Aorta (tissue), 5 donors: Measurements from ENCODE around the gene TMEM11. TPM values are rescaled to one million over a fixed set of nuclear protein-coding genes. Genes with fewer than 3 reads are reported as not detected.

Experiments
- ATAC-seq: fragments of 200-7000 bp; cut with Tn5 transposase; one replicate; pipeline ENCODE4 v1.9.1; 2022; ENCODE audit warnings: moderate library complexity; ENCODE audit not compliant: low FRiP score
- DNase-seq, 2 donors: peaks; one replicate each; pipeline ENCODE4 v3.0.0-alpha.2; 2020
- H3K27ac ChIP-seq, 2 donors: one replicate each; pipeline ENCODE4 v1.5.1; 2013; ENCODE audit warnings: low read length in 2 of 2, mild to moderate bottlenecking in 2 of 2, moderate library complexity in 2 of 2, control low read depth in 1 of 2, inconsistent platforms in 1 of 2, low read depth in 1 of 2
- H3K27me3 ChIP-seq, 2 donors: one replicate each; pipeline ENCODE4 v1.6.1; 2013; ENCODE audit warnings: control low read depth in 1 of 2, low read length in 1 of 2, mild to moderate bottlenecking in 1 of 2, moderate library complexity in 1 of 2; ENCODE audit not compliant: insufficient read depth in 2 of 2, control insufficient read depth in 1 of 2
- H3K36me3 ChIP-seq, 2 donors: one replicate each; pipeline ENCODE4 v1.6.1; 2013; ENCODE audit warnings: control low read depth in 1 of 2, low read length in 1 of 2, mild to moderate bottlenecking in 1 of 2; ENCODE audit not compliant: insufficient read depth in 2 of 2, control insufficient read depth in 1 of 2
- H3K4me1 ChIP-seq, 2 donors: one replicate each; pipeline ENCODE4 v1.6.1; 2013; ENCODE audit warnings: low read length in 2 of 2, control low read depth in 1 of 2, mild to moderate bottlenecking in 1 of 2, moderate library complexity in 1 of 2; ENCODE audit not compliant: insufficient read depth in 2 of 2, control insufficient read depth in 1 of 2
- H3K4me3 ChIP-seq, 2 donors: one replicate each; pipeline ENCODE4 v1.5.1; 2013; ENCODE audit warnings: low read length in 2 of 2, control low read depth in 1 of 2, mild to moderate bottlenecking in 1 of 2
- H3K9me3 ChIP-seq: one replicate; pipeline ENCODE4 v1.6.1; 2013; ENCODE audit warnings: mild to moderate bottlenecking, low read length; ENCODE audit not compliant: control insufficient read depth
- WGBS, 2 donors: extraction: QIAGEN DNeasy Blood & Tissue Kit; methylation state at CpG; one replicate each; pipeline ENCODE4 v1.1.7; 2013; 5-methylcytosine and 5-hydroxymethylcytosine counted together
- intact Hi-C, 2 donors: fragments of 100-400 bp; cut with DNase I; formaldehyde crosslinking; loops; one replicate each; pipeline versions ENCODE4 v1.14.2 to v1.15.0; 2022
- polyA plus RNA-seq, 2 donors: library from polyadenylated mRNA; stranded (reverse); fragments of 200-250 nt; gene quantifications; one replicate each; pipeline ENCODE4 v1.2.3, GENCODE V29; 2013
- total RNA-seq, 2 donors: library from RNA; stranded (reverse); fragmentation: NEBNext Ultra II Directional; extraction: Animal tissue kit (Norgen Biotek cat#: 25700); gene quantifications; one replicate each; pipeline ENCODE4 v1.2.1, GENCODE V29; 2021
- donor health status: healthy with polysubstance abuse.
- donor health status: Bipolar disorder and iron deficiency.
- donor health status: DM: no; HTN: no; CAD: no.
- donor health status: DM: no; HTN: no; CAD: no.
- donor health status: DM: yes; HTN: yes; CAD: no.

The TMEM11 gene
- total and polyA plus RNA-seq, 4 donors = 16.8 to 24.5 (median 17.9) TPM

DNA sequence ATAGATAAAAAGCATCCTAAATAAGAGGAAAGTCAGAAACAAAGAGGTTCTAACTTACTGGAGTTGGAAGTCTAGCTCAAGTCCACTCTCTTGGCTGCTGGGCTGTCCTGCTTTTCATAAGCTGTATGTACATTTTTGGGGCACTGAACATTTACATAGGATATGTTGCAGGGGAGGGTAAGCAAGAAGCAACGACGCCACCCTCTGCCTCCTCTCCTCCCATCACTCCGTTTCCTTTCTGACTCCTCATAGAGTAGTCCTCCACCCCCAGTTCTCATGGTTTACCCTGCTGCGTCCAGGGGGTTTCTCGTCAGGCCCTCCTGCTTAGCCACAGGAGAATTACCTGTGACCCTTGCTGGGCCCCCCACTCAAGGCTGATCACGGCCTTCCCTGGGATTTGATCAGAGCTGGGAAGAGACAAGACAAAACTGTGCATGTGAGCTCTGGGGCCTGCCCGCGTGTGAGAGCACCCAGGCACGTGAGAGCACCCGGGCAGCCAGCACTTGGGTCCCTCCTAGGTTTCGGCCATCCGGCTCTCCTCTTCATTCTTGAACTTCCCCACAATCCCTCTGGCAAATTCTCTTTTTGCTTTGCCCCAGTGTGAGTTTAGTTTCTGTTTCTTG lies 37.1 kb downstream of the TMEM11 start:
- peaks cover 0 to 1% of the 10 kb centered on the region in 2 donors for H3K36me3 ChIP-seq
- no peak for DNase-seq

DNA sequence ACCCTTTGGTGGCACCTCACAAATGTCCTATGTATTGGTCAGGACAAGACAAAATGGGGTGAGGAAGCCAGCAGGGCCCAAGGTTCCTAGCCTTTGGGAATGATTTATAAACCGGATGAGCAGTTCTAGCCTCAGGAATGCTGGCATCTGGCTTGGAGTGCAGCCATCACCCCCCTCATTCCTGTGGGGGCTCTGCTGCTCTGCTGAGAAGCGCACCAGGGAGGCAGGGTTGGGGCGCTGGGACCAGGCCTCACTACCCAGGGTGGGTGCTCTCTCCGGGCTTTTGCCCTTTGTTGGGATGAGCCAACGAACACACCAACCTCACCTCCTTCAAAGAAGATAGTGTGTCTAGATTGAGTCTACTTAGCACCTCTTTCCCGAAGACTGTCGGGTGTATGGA lies 39.2 kb downstream of the TMEM11 start:
- WGBS, 2 donors = 42 to 54% methylated on average over 7 of the region's 7 CpGs
- Histone ChIP-seq H3K27me3 (no peaks in the 10 kb centered on the region), H3K9me3 (no peaks in the 10 kb centered on the region), H3K36me3 (peaks cover 0 to 1% of the 10 kb centered on the region in 2 donors), H3K27ac (peak overlapping the region in 1 of 2 donors; percentile 64), H3K4me3 (no peak overlapping the region), H3K4me1 (no peaks in the 10 kb centered on the region)
- ATAC-seq (no peak), DNase-seq (peak in 1 of 2 donors; percentile 61)
- intact Hi-C loops = loop anchor here in 1 of 2 donors (5.0 kb wide), 1 partner anchor 38 kb away; the partner anchor contains the start of gene TMEM11

More for the DNA sequence above, 37.1 kb downstream of the TMEM11 start:
- no peak overlapping the region for H3K27ac ChIP-seq
- H3K4me3 ChIP-seq = no peak overlapping the region
- intact Hi-C loops = no loop called here
- ATAC-seq = no peak
- no peaks in the 10 kb centered on the region for H3K4me1 ChIP-seq
- 84% methylated on average over 12 of the region's 12 CpGs for WGBS, 2 donors
- H3K27me3 ChIP-seq = no peaks in the 10 kb centered on the region
- H3K9me3 ChIP-seq = no peaks in the 10 kb centered on the region

DNA sequence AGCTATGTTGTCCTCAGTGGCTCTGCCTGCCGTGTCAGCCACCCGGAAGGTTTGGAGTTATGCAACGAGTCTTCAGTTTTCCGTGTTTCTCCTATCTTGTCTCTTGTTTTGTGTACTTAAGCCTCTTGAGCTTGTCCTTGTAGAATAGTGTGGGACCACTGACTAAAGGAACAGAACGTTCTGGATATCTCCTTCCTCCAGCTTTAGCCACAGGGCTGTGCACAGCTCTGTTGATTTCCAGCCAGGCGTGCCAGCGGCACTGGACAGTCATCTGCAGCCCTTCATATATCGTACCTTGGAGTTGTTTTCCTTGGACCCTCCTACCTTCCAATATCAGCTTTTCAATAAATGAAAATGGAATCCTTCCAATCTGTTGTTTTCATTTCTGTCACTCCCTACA lies 39.8 kb downstream of the TMEM11 start:
- no peaks in the 10 kb centered on the region for H3K27me3 ChIP-seq
- no peak overlapping the region for H3K4me3 ChIP-seq
- H3K27ac ChIP-seq = peak overlapping the region in 1 of 2 donors; percentile 42
- peaks cover 0 to 1% of the 10 kb centered on the region in 2 donors for H3K36me3 ChIP-seq
- no peaks in the 10 kb centered on the region for H3K9me3 ChIP-seq
- intact Hi-C loops = loop anchor here in 1 of 2 donors (5.0 kb wide), 1 partner anchor 38 kb away; the partner anchor contains the start of gene TMEM11
- WGBS, 2 donors = 6 to 18% methylated on average over 8 of the region's 8 CpGs
- DNase-seq = no peak
- ATAC-seq = no peak
- no peaks in the 10 kb centered on the region for H3K4me1 ChIP-seq

DNA sequence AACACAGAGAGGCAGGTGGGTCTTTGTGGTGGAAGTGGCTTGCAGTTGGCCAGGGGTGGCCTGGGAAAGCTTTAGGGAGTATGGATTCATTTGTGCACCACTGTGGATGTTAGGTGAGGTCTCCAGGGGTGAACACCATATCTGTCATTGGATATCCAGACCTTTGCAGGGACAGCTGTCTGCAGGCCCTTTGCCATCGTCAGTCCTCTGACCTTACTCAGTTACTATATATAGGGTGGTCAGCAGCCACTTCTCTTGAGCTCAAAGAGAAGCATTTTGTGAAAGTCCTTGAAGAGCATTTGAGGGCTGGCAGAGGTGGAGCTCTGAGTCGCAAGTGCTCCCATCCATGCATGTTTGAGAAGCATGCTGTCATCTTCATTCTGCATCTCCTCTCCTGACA lies 40.4 kb downstream of the TMEM11 start:
- intact Hi-C loops = loop anchor here in 1 of 2 donors (5.0 kb wide), 1 partner anchor 39 kb away; the partner anchor contains the start of gene TMEM11
- no peaks in the 10 kb centered on the region for H3K9me3 ChIP-seq
- DNase-seq (no peak), ATAC-seq (no peak)
- H3K4me3 ChIP-seq = no peak overlapping the region
- H3K36me3 ChIP-seq = peaks cover 0 to 1% of the 10 kb centered on the region in 2 donors
- no peaks in the 10 kb centered on the region for H3K27me3 ChIP-seq
- H3K27ac ChIP-seq = no peak overlapping the region
- no peaks in the 10 kb centered on the region for H3K4me1 ChIP-seq
- 39 to 41% methylated on average over 2 of the region's 2 CpGs for WGBS, 2 donors

DNA sequence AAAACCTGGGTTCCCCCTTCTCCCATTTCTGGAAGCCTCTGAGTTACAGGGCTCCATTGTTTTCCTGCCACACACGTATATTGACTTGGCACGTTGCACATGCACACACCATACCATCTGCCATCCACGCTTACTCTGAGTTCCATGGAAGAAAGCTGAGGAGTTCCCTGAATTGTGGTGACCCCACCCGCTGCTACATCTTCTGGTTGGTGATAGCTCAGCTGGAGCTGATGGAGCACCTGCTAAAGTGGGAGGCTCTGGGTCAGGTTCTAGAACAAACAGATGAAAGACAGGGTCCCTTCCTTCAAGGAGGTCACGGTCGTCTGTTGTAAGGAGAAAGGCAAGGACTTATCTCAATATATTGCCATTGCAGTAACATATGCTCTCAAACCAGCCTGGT lies 41.1 kb downstream of the TMEM11 start:
- no peaks in the 10 kb centered on the region for H3K9me3 ChIP-seq
- DNase-seq (no peak), ATAC-seq (no peak)
- no peaks in the 10 kb centered on the region for H3K27me3 ChIP-seq
- H3K27ac ChIP-seq = no peak overlapping the region
- H3K36me3 ChIP-seq = peaks cover 0 to 1% of the 10 kb centered on the region in 2 donors
- H3K4me1 ChIP-seq = no peaks in the 10 kb centered on the region
- H3K4me3 ChIP-seq = no peak overlapping the region
- 94 to 98% methylated on average over 6 of the region's 6 CpGs for WGBS, 2 donors
- intact Hi-C loops = loop anchor here in 1 of 2 donors (5.0 kb wide), 1 partner anchor 39 kb away; the partner anchor contains the start of gene TMEM11

DNA sequence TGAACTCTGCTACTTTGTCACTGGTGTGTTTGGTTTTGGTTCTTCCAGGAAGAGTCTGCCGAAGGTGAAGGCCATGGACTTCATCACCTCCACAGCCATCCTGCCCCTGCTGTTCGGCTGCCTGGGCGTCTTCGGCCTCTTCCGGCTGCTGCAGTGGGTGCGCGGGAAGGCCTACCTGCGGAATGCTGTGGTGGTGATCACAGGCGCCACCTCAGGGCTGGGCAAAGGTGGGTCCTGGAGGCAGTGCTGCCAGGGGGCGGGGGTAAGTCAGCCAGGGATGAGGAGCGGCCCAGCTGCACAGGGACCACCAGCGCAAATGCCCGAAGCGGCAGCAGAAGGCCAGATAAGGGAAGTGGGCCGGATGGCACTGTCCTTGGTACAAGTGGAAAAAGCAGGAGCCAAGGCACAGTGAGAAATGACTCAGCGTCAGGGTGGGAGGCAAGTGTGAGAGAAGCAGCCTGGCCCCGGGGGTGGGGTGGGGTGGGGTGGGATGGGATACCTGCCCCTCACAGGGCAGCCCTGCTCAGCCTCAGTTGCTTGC lies 41.9 kb downstream of the TMEM11 start:
- 94% methylated on average over 17 of the region's 17 CpGs for WGBS, 2 donors
- no peak overlapping the region for H3K4me3 ChIP-seq
- no peaks in the 10 kb centered on the region for H3K4me1 ChIP-seq
- ATAC-seq (no peak), DNase-seq (no peak)
- no peaks in the 10 kb centered on the region for H3K9me3 ChIP-seq
- H3K27me3 ChIP-seq = no peaks in the 10 kb centered on the region
- no peak overlapping the region for H3K27ac ChIP-seq
- H3K36me3 ChIP-seq = peaks cover 0 to 1% of the 10 kb centered on the region in 2 donors
- intact Hi-C loops = loop anchor here in 1 of 2 donors (5.0 kb wide), 1 partner anchor 40 kb away; the partner anchor contains the start of gene TMEM11

DNA sequence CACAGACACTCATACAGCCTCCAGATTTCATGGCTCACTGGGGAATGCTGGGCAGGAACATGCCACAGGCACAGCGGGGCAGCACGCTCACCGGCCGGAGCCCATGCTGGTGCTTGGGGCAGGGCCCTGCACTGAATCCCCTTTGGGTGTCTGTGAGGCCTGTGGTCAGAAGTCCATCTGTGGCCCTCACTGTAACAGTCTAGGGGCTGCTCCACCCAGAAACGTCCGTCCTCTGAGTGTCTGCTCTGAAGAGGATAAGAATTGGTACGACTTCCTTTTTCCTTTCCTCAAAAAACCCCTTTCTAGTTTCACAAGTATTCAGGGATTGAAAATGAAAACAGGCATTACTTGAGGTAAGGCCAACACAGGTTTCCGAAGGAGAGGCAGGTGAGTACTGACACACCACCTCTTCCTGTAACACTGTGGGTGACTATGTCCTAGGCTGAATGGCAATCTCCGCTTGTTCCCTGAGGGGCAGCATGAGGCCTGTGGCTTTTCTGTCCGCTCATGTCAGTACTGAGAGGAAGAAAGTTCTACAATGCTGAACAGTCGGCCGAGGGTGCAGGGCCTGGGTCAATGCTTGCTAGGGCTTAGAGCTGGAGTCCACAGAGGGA lies 42.5 kb downstream of the TMEM11 start:
- WGBS, 2 donors = 92 to 94% methylated on average over 12 of the region's 12 CpGs
- intact Hi-C loops = loop anchor here in 1 of 2 donors (5.0 kb wide), 1 partner anchor 41 kb away; the partner anchor contains the start of gene TMEM11
- no peak for DNase-seq

DNA sequence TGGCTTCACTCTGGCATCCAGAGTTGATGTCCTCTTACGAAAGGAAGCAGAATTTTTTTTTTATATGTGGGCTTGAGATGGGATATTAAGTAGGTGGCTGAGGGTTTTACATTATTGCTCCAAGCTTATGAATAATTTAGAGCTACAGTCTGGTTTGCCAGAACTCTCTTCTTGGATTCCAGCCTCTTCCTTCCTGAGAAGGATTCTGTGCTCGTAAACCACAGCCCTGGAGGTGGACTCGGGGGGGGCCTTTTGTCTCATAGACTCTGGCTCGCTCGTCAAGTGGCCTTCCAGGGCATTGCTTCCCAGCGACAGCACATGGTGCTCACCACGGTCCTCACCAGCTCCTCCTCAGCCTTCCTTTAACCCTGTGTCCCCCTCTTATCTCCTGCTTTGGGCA lies 43.2 kb downstream of the TMEM11 start:
- Histone ChIP-seq H3K9me3 (no peaks in the 10 kb centered on the region), H3K4me3 (no peak overlapping the region), H3K4me1 (no peaks in the 10 kb centered on the region), H3K27me3 (no peaks in the 10 kb centered on the region), H3K36me3 (peaks cover 0 to 1% of the 10 kb centered on the region in 2 donors), H3K27ac (no peak overlapping the region)
- whole genome bisulfite sequencing, 2 donors = 64 to 73% methylated on average over 7 of the region's 7 CpGs
- ATAC-seq = no peak
- no peak for DNase-seq
- intact Hi-C loops = loop anchor here in 1 of 2 donors (5.0 kb wide), 1 partner anchor 41 kb away; the partner anchor contains the start of gene TMEM11

More for the DNA sequence above, 42.5 kb downstream of the TMEM11 start:
- no peaks in the 10 kb centered on the region for H3K9me3 ChIP-seq
- no peak overlapping the region for H3K4me3 ChIP-seq
- no peaks in the 10 kb centered on the region for H3K4me1 ChIP-seq
- no peak for ATAC-seq
- H3K27ac ChIP-seq = no peak overlapping the region
- H3K27me3 ChIP-seq = no peaks in the 10 kb centered on the region
- peaks cover 0 to 1% of the 10 kb centered on the region in 2 donors for H3K36me3 ChIP-seq
